CD8-positive, alpha-beta memory T cell (primary cell): ENCODE measurements around the gene FAF1. TPM values are rescaled to one million over a fixed set of nuclear protein-coding genes. Genes with fewer than 3 reads are reported as not detected.
A peak's percentile ranks its signal among the peaks of the same experiment; 100 is the strongest.

Experiments
- CTCF ChIA-PET: fragments of 350-600 bp; sonication (Branson Sonifier 250); formaldehyde crosslinking; loops from one replicate; lab custom pipeline; 2021; ENCODE audit warnings: antibody characterized with exemption; lab: Charles Lee
- POLR2A ChIA-PET: fragments of 350-600 bp; sonication (Branson Sonifier 250); formaldehyde crosslinking; loops from one replicate; lab custom pipeline; 2021; ENCODE audit warnings: antibody characterized with exemption; lab: Charles Lee
- DNase-seq, 5 donors: peaks; one replicate each; pipeline versions ENCODE4 v3.0.0 to v3.0.0-alpha.2; 2020 to 2022; ENCODE audit warnings: mixed read lengths in 1 of 5
- H3K27ac ChIP-seq: one replicate; pipeline ENCODE4 v1.7.0; 2013; ENCODE audit warnings: low read depth, mild to moderate bottlenecking, low read length, moderate library complexity
- H3K27me3 ChIP-seq: 2 replicates; pipeline ENCODE4 v1.7.0; 2013; ENCODE audit warnings: low read length, mild to moderate bottlenecking; ENCODE audit not compliant: insufficient read depth, poor library complexity, severe bottlenecking
- H3K36me3 ChIP-seq: 2 replicates; pipeline ENCODE4 v1.7.0; 2013; ENCODE audit warnings: mild to moderate bottlenecking, low read length, moderate library complexity; ENCODE audit not compliant: insufficient read depth
- H3K4me1 ChIP-seq: 2 replicates; pipeline ENCODE4 v1.7.0; 2013; ENCODE audit warnings: mild to moderate bottlenecking, low read length, moderate library complexity; ENCODE audit not compliant: insufficient read depth
- H3K4me3 ChIP-seq: 2 replicates; pipeline ENCODE4 v1.7.0; 2013; ENCODE audit warnings: mild to moderate bottlenecking, low read length
- H3K9me3 ChIP-seq: 2 replicates; pipeline ENCODE4 v1.7.0; 2013; ENCODE audit warnings: mild to moderate bottlenecking, low read length
- H3K27ac Mint-ChIP-seq, 8 donors: one replicate each; pipeline ENCODE4 v1.8.0; 2020 to 2021; ENCODE audit warnings: mixed read lengths in 8 of 8, mild to moderate bottlenecking in 6 of 8, inconsistent platforms in 3 of 8, moderate library complexity in 3 of 8
- H3K27me3 Mint-ChIP-seq, 2 donors: one replicate each; pipeline ENCODE4 v1.8.0; 2020 to 2021; ENCODE audit warnings: mixed read lengths in 2 of 2, mild to moderate bottlenecking in 1 of 2, moderate library complexity in 1 of 2
- H3K36me3 Mint-ChIP-seq, 3 donors: one replicate each; pipeline ENCODE4 v1.8.0; 2020 to 2021; ENCODE audit warnings: mixed read lengths in 3 of 3, inconsistent platforms in 1 of 3, mild to moderate bottlenecking in 1 of 3
- H3K4me1 Mint-ChIP-seq, 3 donors: one replicate each; pipeline ENCODE4 v1.8.0; 2020 to 2021; ENCODE audit warnings: mixed read lengths in 3 of 3, inconsistent platforms in 1 of 3, mild to moderate bottlenecking in 1 of 3
- H3K4me3 Mint-ChIP-seq, 7 donors: one replicate each; pipeline ENCODE4 v1.8.0; 2020 to 2021; ENCODE audit warnings: mixed read lengths in 7 of 7, mild to moderate bottlenecking in 6 of 7, moderate library complexity in 4 of 7, inconsistent platforms in 2 of 7
- H3K9me3 Mint-ChIP-seq, 5 donors: one replicate each; pipeline ENCODE4 v1.8.0; 2020 to 2022; ENCODE audit warnings: mixed read lengths in 5 of 5, mild to moderate bottlenecking in 3 of 5, moderate library complexity in 2 of 5, inconsistent platforms in 1 of 5
- polyA plus RNA-seq: library from polyadenylated mRNA; unstranded; fragments of 300-500 nt; fragmentation: Illumina TruSeq; gene quantifications from one replicate; pipeline ENCODE4 v1.2.3, GENCODE V29; 2021
- total RNA-seq, 2 experiments: library from RNA; stranded (reverse); gene quantifications; one replicate each; pipeline ENCODE4 v1.2.3, GENCODE V29; 2021

Gene FAF1
- total and polyA plus RNA-seq, 3 experiments from 2014 or later, result 66.4 to 87.1 (median 78.2) TPM

- Mint-ChIP-seq H3K27ac (peak overlapping the region in 7 of 8 donors; percentile 10 to 91 (median 67)), H3K4me1 (peaks cover 24 to 29% (median 29%) of the 10 kb centered on the region in 3 donors), H3K9me3 (no peaks in the 10 kb centered on the region), H3K4me3 (peak overlapping the region; percentile 74 to 95 (median 87)), H3K27me3 (peaks cover 1 to 19% of the 10 kb centered on the region in 2 donors), H3K36me3 (peaks cover 0 to 8% (median 0%) of the 10 kb centered on the region in 3 donors)
- DNase-seq, result peak in 3 of 5 donors; percentile 15 to 25 (median 17)
- H3K36me3 ChIP-seq, result no peaks in the 10 kb centered on the region
- no peaks in the 10 kb centered on the region for H3K27me3 ChIP-seq
- H3K4me3 ChIP-seq, result peak overlapping the region; percentile 82
- peak overlapping the region; percentile 73 for H3K27ac ChIP-seq
- POLR2A ChIA-PET, result interaction anchor here (1.4 to 3.8 kb wide), 2 partner anchors 8 to 17 kb away, joined by 5 to 24 read pairs; partner anchors contain the start of genes CDKN2C and FAF1
- CTCF ChIA-PET, result interaction anchor here (1.7 to 3.1 kb wide), 2 partner anchors 8 to 47 kb away, joined by 4 to 21 read pairs; partner anchors contain the start of gene CDKN2C
- H3K4me1 ChIP-seq, result peaks cover 14% of the 10 kb centered on the region
- H3K9me3 ChIP-seq, result no peaks in the 10 kb centered on the region
Measured at GRCh38 chr1:50976890-50977574, 17.0 kb upstream of the FAF1 start.

DNA sequence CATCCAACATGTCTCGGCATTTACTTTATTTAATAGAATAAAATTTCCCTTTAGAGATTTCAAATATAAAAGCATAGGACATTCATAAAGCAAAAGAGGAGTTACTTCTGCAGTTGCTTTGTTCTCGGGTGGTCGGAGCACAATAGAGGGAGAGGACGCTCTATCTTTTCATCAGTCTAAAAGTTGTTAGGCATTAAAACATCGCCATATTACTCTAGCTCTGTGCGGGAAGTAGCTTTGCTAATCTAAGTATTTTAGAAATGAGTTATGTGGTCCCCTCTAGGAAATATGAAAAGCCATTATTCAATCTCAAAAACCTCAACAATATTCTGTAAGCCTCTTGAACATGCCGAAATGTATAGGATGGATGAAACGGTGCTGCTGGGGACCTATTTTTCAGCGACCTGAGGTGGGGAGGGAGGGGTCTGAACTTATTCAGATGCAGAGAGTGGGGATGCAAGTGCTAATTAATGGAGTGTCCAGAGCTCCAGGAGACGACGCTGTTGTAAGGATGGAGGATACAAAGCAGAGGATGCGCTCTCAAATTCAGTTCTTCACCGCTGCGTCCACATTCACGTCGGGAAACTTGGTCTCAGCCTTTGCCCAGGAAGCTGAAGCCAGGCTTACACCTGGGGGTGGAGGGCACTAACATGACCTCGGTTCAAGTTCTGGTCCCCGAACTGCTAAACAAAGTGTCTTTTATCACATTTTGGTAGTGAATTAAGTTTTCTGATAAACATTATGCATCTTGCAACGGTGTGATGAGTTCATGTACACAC is 16.2 kb upstream of the FAF1 start:
- Histone ChIP-seq H3K27me3 (no peaks in the 10 kb centered on the region), H3K4me1 (peaks cover 14% of the 10 kb centered on the region)
- H3K27ac Mint-ChIP-seq, result peak overlapping the region; percentile 10 to 91 (median 65)

GRCh38 chr1:50975436-50975835 is 15.4 kb upstream of the FAF1 start:
- H3K27me3 Mint-ChIP-seq, result peaks cover 0 to 19% of the 10 kb centered on the region in 2 donors
- POLR2A ChIA-PET, result no interaction called here
- no peak overlapping the region for H3K27ac Mint-ChIP-seq
- peaks cover 22% of the 10 kb centered on the region for H3K4me1 ChIP-seq
- no peak overlapping the region for H3K27ac ChIP-seq
- H3K9me3 Mint-ChIP-seq, result no peaks in the 10 kb centered on the region
- peaks cover 33 to 42% (median 37%) of the 10 kb centered on the region in 3 donors for H3K4me1 Mint-ChIP-seq
- no peak for DNase-seq
- CTCF ChIA-PET, result no interaction called here
- no peak overlapping the region for H3K4me3 ChIP-seq
- no peaks in the 10 kb centered on the region for H3K9me3 ChIP-seq
- no peaks in the 10 kb centered on the region for H3K36me3 ChIP-seq
- peaks cover 0 to 8% (median 0%) of the 10 kb centered on the region in 3 donors for H3K36me3 Mint-ChIP-seq
- no peaks in the 10 kb centered on the region for H3K27me3 ChIP-seq
- no peak overlapping the region for H3K4me3 Mint-ChIP-seq

More for the DNA sequence above, 16.2 kb upstream of the FAF1 start:
- Histone ChIP-seq H3K9me3 (no peaks in the 10 kb centered on the region), H3K36me3 (no peaks in the 10 kb centered on the region), H3K27ac (peak overlapping the region; percentile 73), H3K4me3 (peak overlapping the region; percentile 82)
- POLR2A ChIA-PET, result interaction anchor here (1.4 to 3.8 kb wide), 2 partner anchors 7 to 16 kb away, joined by 5 to 24 read pairs; partner anchors contain the start of genes CDKN2C and FAF1
- H3K4me1 Mint-ChIP-seq, result peaks cover 25 to 33% (median 29%) of the 10 kb centered on the region in 3 donors
- peaks cover 0 to 19% of the 10 kb centered on the region in 2 donors for H3K27me3 Mint-ChIP-seq
- H3K36me3 Mint-ChIP-seq, result peaks cover 0 to 8% (median 0%) of the 10 kb centered on the region in 3 donors
- H3K4me3 Mint-ChIP-seq, result peak overlapping the region; percentile 74 to 95 (median 87)
- no peaks in the 10 kb centered on the region for H3K9me3 Mint-ChIP-seq
- DNase-seq, result peak in 1 of 5 donors; percentile 51
- CTCF ChIA-PET, result interaction anchor here (1.7 to 3.1 kb wide), 2 partner anchors 7 to 47 kb away, joined by 4 to 21 read pairs; partner anchors contain the start of gene CDKN2C

- Histone ChIP-seq H3K36me3 (no peaks in the 10 kb centered on the region), H3K27me3 (no peaks in the 10 kb centered on the region), H3K9me3 (no peaks in the 10 kb centered on the region), H3K4me1 (peaks cover 23% of the 10 kb centered on the region), H3K27ac (no peak overlapping the region), H3K4me3 (no peak overlapping the region)
- CTCF ChIA-PET, result interaction anchor here (0.9 kb wide), 1 partner anchor 101 kb away, joined by 3 read pairs; no protein-coding TSS in a partner anchor
- H3K9me3 Mint-ChIP-seq, result no peaks in the 10 kb centered on the region
- H3K36me3 Mint-ChIP-seq, result peaks cover 0 to 12% (median 0%) of the 10 kb centered on the region in 3 donors
- DNase-seq, result no peak
- POLR2A ChIA-PET, result no interaction called here
- H3K4me1 Mint-ChIP-seq, result peaks cover 38 to 46% (median 43%) of the 10 kb centered on the region in 3 donors
- H3K4me3 Mint-ChIP-seq, result peak overlapping the region in 1 of 7 donors; percentile 38
- peaks cover 0 to 16% of the 10 kb centered on the region in 2 donors for H3K27me3 Mint-ChIP-seq
- peak overlapping the region in 2 of 8 donors; percentile 5 to 47 for H3K27ac Mint-ChIP-seq
Measured at GRCh38 chr1:50974618-50974935, 14.5 kb upstream of the FAF1 start.

- POLR2A ChIA-PET, result no interaction called here
- CTCF ChIA-PET, result interaction anchor here (0.9 kb wide), 1 partner anchor 101 kb away, joined by 3 read pairs; no protein-coding TSS in a partner anchor
- H3K27me3 ChIP-seq, result no peaks in the 10 kb centered on the region
Measured at GRCh38 chr1:50973875-50974617, 14.0 kb upstream of the FAF1 start.

DNA sequence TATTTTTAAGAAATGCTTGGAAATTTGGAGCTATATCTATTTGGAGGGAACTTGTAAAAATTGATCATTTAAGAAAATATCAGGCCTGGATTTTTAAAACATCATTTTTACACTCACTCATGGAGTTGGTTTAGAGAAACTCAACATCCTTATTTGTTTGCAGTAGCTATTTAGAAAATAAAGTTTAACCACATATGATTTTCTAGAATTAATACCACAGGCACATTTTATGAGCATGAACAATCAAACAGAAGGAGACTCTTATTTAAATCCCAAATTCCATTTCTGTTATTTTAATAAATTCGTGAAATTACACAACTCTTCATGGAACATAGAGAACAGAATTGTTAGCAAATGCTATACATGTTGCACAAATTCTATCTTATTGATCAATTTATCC is 13.2 kb upstream of the FAF1 start:
- CTCF ChIA-PET, result no interaction called here
- H3K4me3 Mint-ChIP-seq, result peak overlapping the region in 1 of 7 donors; percentile 53
- H3K4me1 Mint-ChIP-seq, result peaks cover 28 to 34% (median 32%) of the 10 kb centered on the region in 3 donors

More at GRCh38 chr1:50973875-50974617, 14.0 kb upstream of the FAF1 start:
- Mint-ChIP-seq H3K36me3 (peaks cover 0 to 12% (median 0%) of the 10 kb centered on the region in 3 donors), H3K27ac (peak overlapping the region in 2 of 8 donors; percentile 5 to 47), H3K27me3 (peaks cover 0 to 15% of the 10 kb centered on the region in 2 donors), H3K9me3 (no peaks in the 10 kb centered on the region), H3K4me3 (peak overlapping the region in 1 of 7 donors; percentile 53), H3K4me1 (peaks cover 36 to 42% (median 40%) of the 10 kb centered on the region in 3 donors)
- Histone ChIP-seq H3K9me3 (no peaks in the 10 kb centered on the region), H3K4me1 (peaks cover 23% of the 10 kb centered on the region), H3K27ac (no peak overlapping the region), H3K36me3 (no peaks in the 10 kb centered on the region), H3K4me3 (no peak overlapping the region)
- no peak for DNase-seq

DNA sequence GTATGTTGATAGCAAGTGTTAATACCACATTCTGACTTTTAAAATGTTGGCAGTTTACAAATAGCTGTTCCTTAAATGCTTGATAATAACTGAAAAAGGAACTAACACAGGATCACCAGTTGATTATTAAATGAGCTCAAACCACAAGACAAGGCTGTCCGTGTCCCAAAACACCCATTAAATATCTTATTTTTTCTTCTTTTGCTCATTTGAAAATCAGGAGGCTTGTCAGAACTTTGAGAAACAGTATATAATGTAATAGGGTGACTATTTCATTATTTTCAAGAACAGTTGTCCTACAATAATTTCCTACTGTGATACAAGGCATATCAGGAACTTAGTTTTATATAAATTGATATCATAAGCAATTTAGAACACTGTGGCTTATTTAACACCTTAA is 12.7 kb upstream of the FAF1 start:
- Mint-ChIP-seq H3K27ac (no peak overlapping the region), H3K36me3 (peaks cover 0 to 16% (median 0%) of the 10 kb centered on the region in 3 donors), H3K27me3 (peaks cover 0 to 10% of the 10 kb centered on the region in 2 donors), H3K4me1 (peaks cover 29 to 36% (median 34%) of the 10 kb centered on the region in 3 donors), H3K9me3 (no peaks in the 10 kb centered on the region), H3K4me3 (no peak overlapping the region)
- Histone ChIP-seq H3K4me3 (no peak overlapping the region), H3K36me3 (no peaks in the 10 kb centered on the region), H3K27me3 (no peaks in the 10 kb centered on the region), H3K4me1 (peaks cover 23% of the 10 kb centered on the region), H3K27ac (peak overlapping the region; percentile 51), H3K9me3 (no peaks in the 10 kb centered on the region)
- ChIA-PET POLR2A (interaction anchor here (0.9 to 1.0 kb wide), 2 partner anchors 13 to 14 kb away, joined by 3 to 4 read pairs; partner anchors contain the start of gene FAF1), CTCF (no interaction called here)
- no peak for DNase-seq

More for the DNA sequence above, 13.2 kb upstream of the FAF1 start:
- POLR2A ChIA-PET, result interaction anchor here (0.9 to 1.0 kb wide), 2 partner anchors 13 kb away, joined by 3 to 4 read pairs; partner anchors contain the start of gene FAF1
- Mint-ChIP-seq H3K27ac (no peak overlapping the region), H3K9me3 (no peaks in the 10 kb centered on the region), H3K36me3 (peaks cover 0 to 13% (median 0%) of the 10 kb centered on the region in 3 donors), H3K27me3 (peaks cover 0 to 10% of the 10 kb centered on the region in 2 donors)
- no peak overlapping the region for H3K4me3 ChIP-seq
- no peak for DNase-seq
- H3K9me3 ChIP-seq, result no peaks in the 10 kb centered on the region
- H3K36me3 ChIP-seq, result no peaks in the 10 kb centered on the region
- H3K27ac ChIP-seq, result no peak overlapping the region
- peaks cover 21% of the 10 kb centered on the region for H3K4me1 ChIP-seq
- no peaks in the 10 kb centered on the region for H3K27me3 ChIP-seq
